CD4-positive, alpha-beta T cell (primary cell): Measurements from ENCODE around the gene SYNGR4. TPM values are rescaled to one million over a fixed set of nuclear protein-coding genes. Genes with fewer than 3 reads are reported as not detected.

Experiments used
- ATAC-seq: fragments of 200-7000 bp; cut with Tn5 transposase; one replicate; pipeline ENCODE4 v1.10.0; 2022; ENCODE audit warnings: mild to moderate bottlenecking; ENCODE audit not compliant: poor library complexity
- CTCF ChIA-PET: fragments of 350-600 bp; sonication (Branson Sonifier 250); formaldehyde crosslinking; loops from one replicate; lab custom pipeline; 2021; ENCODE audit warnings: antibody characterized with exemption, inconsistent platforms; lab: Charles Lee
- POLR2A ChIA-PET: fragments of 350-600 bp; sonication (Branson Sonifier 250); formaldehyde crosslinking; loops from one replicate; lab custom pipeline; 2021; ENCODE audit warnings: antibody characterized with exemption, inconsistent platforms; lab: Charles Lee
- DNase-seq, 14 experiments: peaks; one replicate each; pipeline ENCODE4 v3.0.0-alpha.2; 2013 to 2020; ENCODE audit warnings: mixed read lengths in 2 of 14
- H3K27ac ChIP-seq, 2 donors: one replicate each; pipeline versions ENCODE4 v1.5.1 to v1.7.0; 2013; ENCODE audit warnings: low read length in 2 of 2, low read depth in 1 of 2, mild to moderate bottlenecking in 1 of 2
- H3K27me3 ChIP-seq, 2 experiments: 1 replicate in 1 of 2; 2 replicates in 1 of 2; pipeline versions ENCODE4 v1.6.1 to v1.7.0; 2013; ENCODE audit warnings: low read length in 2 of 2, control low read depth in 1 of 2, mild to moderate bottlenecking in 1 of 2, moderate library complexity in 1 of 2; ENCODE audit not compliant: insufficient read depth in 2 of 2, control insufficient read depth in 1 of 2
- H3K36me3 ChIP-seq: one replicate; pipeline ENCODE4 v1.6.1; 2013; ENCODE audit warnings: low read length, control low read depth; ENCODE audit not compliant: insufficient read depth
- H3K4me1 ChIP-seq: one replicate; pipeline ENCODE4 v1.6.1; 2013; ENCODE audit warnings: low read length, control low read depth; ENCODE audit not compliant: insufficient read depth
- H3K4me3 ChIP-seq: one replicate; pipeline ENCODE4 v1.5.1; 2013; ENCODE audit warnings: mild to moderate bottlenecking, low read length, moderate library complexity
- H3K9me3 ChIP-seq, 2 experiments: 1 replicate in 1 of 2; 2 replicates in 1 of 2; pipeline versions ENCODE4 v1.6.1 to v1.7.0; 2013; ENCODE audit warnings: low read length in 2 of 2, mild to moderate bottlenecking in 2 of 2, control low read depth in 1 of 2, moderate library complexity in 1 of 2; ENCODE audit not compliant: control insufficient read depth in 1 of 2, insufficient read depth in 1 of 2
- H3K27ac Mint-ChIP-seq: one replicate; pipeline ENCODE4 v1.8.0; 2020; ENCODE audit warnings: mixed read lengths
- H3K27me3 Mint-ChIP-seq: one replicate; pipeline ENCODE4 v1.8.0; 2021; ENCODE audit warnings: mixed read lengths
- H3K36me3 Mint-ChIP-seq: one replicate; pipeline ENCODE4 v1.8.0; 2021; ENCODE audit warnings: low read depth, mixed read lengths
- H3K4me1 Mint-ChIP-seq: one replicate; pipeline ENCODE4 v1.8.0; 2021; ENCODE audit warnings: low read depth, mixed read lengths
- H3K4me3 Mint-ChIP-seq: one replicate; pipeline ENCODE4 v1.8.0; 2020; ENCODE audit warnings: mild to moderate bottlenecking, mixed read lengths
- H3K9me3 Mint-ChIP-seq: one replicate; pipeline ENCODE4 v1.8.0; 2020; ENCODE audit warnings: mixed read lengths
- CTCF ChIP-seq: fragments of 200-600 bp; IDR thresholded peaks from one replicate; pipeline ENCODE4 v1.8.0; 2022; ENCODE audit warnings: antibody characterized with exemption, mild to moderate bottlenecking
- intact Hi-C, 2 experiments: fragments of 100-400 bp; cut with DNase I in 1 of 2; cut with micrococcal nuclease in 1 of 2; formaldehyde crosslinking; loops; one replicate each; pipeline versions ENCODE4 v1.15.1 to v1.9.0; 2023 to 2025; cut with DNase I, micrococcal nuclease
- total RNA-seq, 174 experiments: library from RNA in 2 of 174; stranded (reverse) in 2 of 174; gene quantifications; one replicate each; pipeline ENCODE4 v1.2.3 and lab custom pipeline; 2021 to 2026

SYNGR4 gene
- total RNA-seq, 2 experiments from 2014 or later = not detected

- Mint-ChIP-seq H3K4me3 (peak overlapping the region; percentile 90), H3K9me3 (no peaks in the 10 kb centered on the region), H3K36me3 (no peaks in the 10 kb centered on the region), H3K27me3 (peaks cover 34% of the 10 kb centered on the region), H3K4me1 (peaks cover 44% of the 10 kb centered on the region), H3K27ac (peak overlapping the region; percentile 64)
- DNase-seq = peak in 1 of 14 experiments; percentile 23
- H3K36me3 ChIP-seq = no peaks in the 10 kb centered on the region
- H3K27ac ChIP-seq = no peak overlapping the region
- H3K4me3 ChIP-seq = peak overlapping the region; percentile 53
- H3K4me1 ChIP-seq = peaks cover 66% of the 10 kb centered on the region
- H3K9me3 ChIP-seq = peaks cover 0 to 19% of the 10 kb centered on the region in 2 experiments
- no peak for ATAC-seq
- ChIA-PET POLR2A (no interaction called here), CTCF (no interaction called here)
- intact Hi-C loops = loop anchor here in 1 of 2 experiments (5.0 kb wide), 1 partner anchor 36 kb away; the partner anchor contains the start of genes SYNGR4 and TMEM143
- H3K27me3 ChIP-seq = peaks cover 34 to 37% of the 10 kb centered on the region in 2 experiments
- TF ChIP-seq CTCF = no peak
Measured at GRCh38 chr19:48398102-48398374, 33.9 kb downstream of the SYNGR4 start.

DNA sequence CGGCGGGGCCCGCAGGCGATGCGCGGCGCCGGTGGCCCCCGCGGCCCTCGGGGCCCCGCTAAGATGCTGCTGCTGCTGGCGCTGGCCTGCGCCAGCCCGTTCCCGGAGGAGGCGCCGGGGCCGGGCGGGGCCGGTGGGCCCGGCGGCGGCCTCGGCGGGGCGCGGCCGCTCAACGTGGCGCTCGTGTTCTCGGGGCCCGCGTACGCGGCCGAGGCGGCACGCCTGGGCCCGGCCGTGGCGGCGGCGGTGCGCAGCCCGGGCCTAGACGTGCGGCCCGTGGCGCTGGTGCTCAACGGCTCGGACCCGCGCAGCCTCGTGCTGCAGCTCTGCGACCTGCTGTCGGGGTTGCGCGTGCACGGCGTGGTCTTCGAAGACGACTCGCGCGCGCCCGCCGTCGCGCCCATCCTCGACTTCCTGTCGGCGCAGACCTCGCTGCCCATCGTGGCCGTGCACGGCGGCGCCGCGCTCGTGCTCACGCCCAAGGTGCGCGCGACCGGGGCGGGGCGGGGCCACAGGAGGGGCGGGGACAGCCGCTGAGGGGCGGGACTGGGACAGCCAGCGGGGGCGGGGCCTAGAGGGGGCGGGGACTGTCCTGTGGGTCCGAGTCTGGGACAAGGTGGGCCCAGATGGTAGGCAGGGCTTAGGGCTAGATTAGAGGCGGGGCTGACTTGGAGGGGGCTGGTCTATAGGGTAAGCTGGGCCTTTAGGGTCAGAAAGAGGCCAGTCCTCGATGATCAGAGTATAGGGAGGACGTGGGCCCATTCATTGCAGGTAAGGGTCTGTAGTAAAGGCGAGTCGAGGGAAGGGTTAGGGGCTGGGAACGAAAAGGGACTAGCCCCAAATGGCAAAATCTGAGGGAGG is 34.4 kb downstream of the SYNGR4 start:
- Mint-ChIP-seq H3K4me3 (peak overlapping the region; percentile 56), H3K9me3 (no peaks in the 10 kb centered on the region), H3K36me3 (no peaks in the 10 kb centered on the region), H3K27ac (peak overlapping the region; percentile 64), H3K4me1 (peaks cover 44% of the 10 kb centered on the region), H3K27me3 (peaks cover 34% of the 10 kb centered on the region)
- intact Hi-C loops = loop anchor here in 1 of 2 experiments (5.0 kb wide), 1 partner anchor 36 kb away; the partner anchor contains the start of genes SYNGR4 and TMEM143
- peaks cover 0 to 19% of the 10 kb centered on the region in 2 experiments for H3K9me3 ChIP-seq
- H3K27ac ChIP-seq = no peak overlapping the region
- peaks cover 30 to 33% of the 10 kb centered on the region in 2 experiments for H3K27me3 ChIP-seq
- H3K4me1 ChIP-seq = peaks cover 62% of the 10 kb centered on the region
- H3K36me3 ChIP-seq = no peaks in the 10 kb centered on the region
- peak; percentile 69 for ATAC-seq
- peak; percentile 74 to 93 (median 84) for DNase-seq
- H3K4me3 ChIP-seq = peak overlapping the region; percentile 53
- POLR2A ChIA-PET = interaction anchor here (1.1 to 1.5 kb wide), 3 partner anchors 8 to 35 kb away, joined by 3 to 4 read pairs (median 3); partner anchors contain the start of genes KDELR1, SYNGR4 and TMEM143
- TF ChIP-seq CTCF = no peak
- CTCF ChIA-PET = interaction anchor here (1.6 kb wide), 1 partner anchor 340 kb away, joined by 3 read pairs; no protein-coding TSS in a partner anchor

- H3K36me3 Mint-ChIP-seq = no peaks in the 10 kb centered on the region
- peak; percentile 11 for ATAC-seq
- Histone ChIP-seq H3K27me3 (peaks cover 16 to 22% of the 10 kb centered on the region in 2 experiments), H3K9me3 (peaks cover 0 to 14% of the 10 kb centered on the region in 2 experiments), H3K4me3 (no peak overlapping the region), H3K36me3 (no peaks in the 10 kb centered on the region), H3K27ac (no peak overlapping the region), H3K4me1 (peaks cover 48% of the 10 kb centered on the region)
- no peaks in the 10 kb centered on the region for H3K9me3 Mint-ChIP-seq
- no peak for TF ChIP-seq CTCF
- peaks cover 33% of the 10 kb centered on the region for H3K4me1 Mint-ChIP-seq
- DNase-seq = peak in 4 of 14 experiments; percentile 35 to 72 (median 50)
- peak overlapping the region; percentile 21 for H3K4me3 Mint-ChIP-seq
- intact Hi-C loops = no loop called here
- H3K27ac Mint-ChIP-seq = peak overlapping the region; percentile 31
- H3K27me3 Mint-ChIP-seq = peaks cover 20% of the 10 kb centered on the region
- CTCF ChIA-PET = interaction anchor here (1.6 to 3.7 kb wide), 2 partner anchors 9 to 339 kb away, joined by 3 to 22 read pairs; partner anchors contain the start of gene KDELR1
- POLR2A ChIA-PET = interaction anchor here (1.0 to 1.5 kb wide), 3 partner anchors 9 to 36 kb away, joined by 3 read pairs; partner anchors contain the start of genes KDELR1, SYNGR4 and TMEM143
Measured at GRCh38 chr19:48400018-48400742, 36.0 kb downstream of the SYNGR4 start.
